Kidney (tissue), 14 donors: ENCODE measurements around the gene ARMC12. TPM values are rescaled to one million over a fixed set of nuclear protein-coding genes. Genes with fewer than 3 reads are reported as not detected.
A peak's percentile ranks its signal among the peaks of the same experiment; 100 is the strongest.

Source experiments
- DNase-seq, 5 donors: peaks; one replicate each; pipeline ENCODE4 v3.0.0-alpha.2; 2013 to 2020
- FAIRE-seq: peaks from 2 replicates; lab custom pipeline; 2012; peaks lifted over from hg19 to GRCh38; lab: Jason Lieb, UNC
- H3K27ac ChIP-seq, 2 donors: one replicate each; pipeline ENCODE4 v1.7.0; 2013; ENCODE audit warnings: low read depth in 2 of 2, low read length in 2 of 2, inconsistent platforms in 1 of 2
- H3K27me3 ChIP-seq: one replicate; pipeline ENCODE4 v1.7.1; 2013; ENCODE audit warnings: low read length, inconsistent platforms; ENCODE audit not compliant: control insufficient read depth, insufficient read depth
- H3K36me3 ChIP-seq, 3 donors: one replicate each; pipeline versions ENCODE4 v1.7.0 to v1.7.1; 2013; ENCODE audit warnings: low read length in 3 of 3, control low read depth in 1 of 3, inconsistent platforms in 1 of 3; ENCODE audit not compliant: insufficient read depth in 3 of 3, control insufficient read depth in 2 of 3
- H3K4me1 ChIP-seq, 3 donors: one replicate each; pipeline versions ENCODE4 v1.7.0 to v1.7.1; 2013; ENCODE audit warnings: low read length in 3 of 3, inconsistent platforms in 1 of 3, low read depth in 1 of 3; ENCODE audit not compliant: control insufficient read depth in 2 of 3, insufficient read depth in 2 of 3
- H3K4me3 ChIP-seq, 3 donors: one replicate each; pipeline versions ENCODE4 v1.7.0 to v1.8.1; 2013; ENCODE audit warnings: low read length in 3 of 3, control low read depth in 1 of 3, inconsistent platforms in 1 of 3
- H3K9ac ChIP-seq, 3 donors: one replicate each; pipeline versions ENCODE4 v1.7.0 to v1.7.1; 2013; ENCODE audit warnings: low read length in 3 of 3, control low read depth in 1 of 3, inconsistent platforms in 1 of 3
- H3K9me3 ChIP-seq, 3 donors: one replicate each; pipeline versions ENCODE4 v1.7.0 to v1.7.1; 2013; ENCODE audit warnings: low read length in 3 of 3, control low read depth in 1 of 3, inconsistent platforms in 1 of 3; ENCODE audit not compliant: control insufficient read depth in 2 of 3, insufficient read depth in 1 of 3
- CTCF ChIP-seq: IDR thresholded peaks from 3 replicates; pipeline ENCODE4 v1.5.1; 2012; ENCODE audit warnings: mild to moderate bottlenecking, moderate library complexity, borderline replicate concordance; ENCODE audit not compliant: insufficient read depth; ENCODE audit errors: extremely low read depth
- intact Hi-C: fragments of 100-400 bp; cut with DNase I; formaldehyde crosslinking; loops from one replicate; pipeline ENCODE4 v1.11.1; 2022
- polyA plus RNA-seq: library from polyadenylated mRNA; stranded (reverse); fragments of 350-450 nt; fragmentation: Illumina TruSeq; extraction: RNeasy Lipid Tissue Mini Kit (QIAGEN cat#74804); gene quantifications from one replicate; pipeline ENCODE4 v1.2.3, GENCODE V29; 2014; ENCODE audit warnings: low read depth, low replicate concordance; ENCODE audit not compliant: insufficient read depth
- total RNA-seq: library from RNA; stranded (reverse); fragmentation: NEBNext Ultra II Directional; extraction: Animal tissue kit (Norgen Biotek cat#: 25700); gene quantifications from one replicate; pipeline ENCODE4 v1.2.1, GENCODE V29; 2021
- donor health status: control.
- donor health status: control.
- donor health status: control.
- donor health status: control.
- donor health status: control.
- donor health status: DM: yes; HTN: yes; CAD: no.
- donor health status: Normal renal cell carcinoma (clear cell type).

Gene ARMC12
- total and polyA plus RNA-seq, 2 donors from 2014 or later: 0.47 to 0.69 TPM

- no peaks in the 10 kb centered on the region for H3K9me3 ChIP-seq
- no peaks in the 10 kb centered on the region for H3K27me3 ChIP-seq
- no peak for TF ChIP-seq CTCF
- peak overlapping the region; percentile 48 for H3K27ac ChIP-seq
- FAIRE-seq (no peak), DNase-seq (peak; percentile 82 to 92 (median 86))
- H3K4me3 ChIP-seq: peak overlapping the region; percentile 7 to 41 (median 26)
- intact Hi-C loops: no loop called here
- H3K36me3 ChIP-seq: no peaks in the 10 kb centered on the region
- H3K4me1 ChIP-seq: peaks cover 4 to 34% (median 19%) of the 10 kb centered on the region in 3 donors
- H3K9ac ChIP-seq: peak overlapping the region in 1 of 3 donors; percentile 41
Observed at GRCh38 chr6:35719830-35720733, 16.8 kb upstream of the ARMC12 start.

GRCh38 chr6:35722121-35722761, 14.6 kb upstream of the ARMC12 start:
- Histone ChIP-seq H3K36me3 (no peaks in the 10 kb centered on the region), H3K9me3 (no peaks in the 10 kb centered on the region), H3K27me3 (no peaks in the 10 kb centered on the region), H3K27ac (peak overlapping the region; percentile 49 to 53), H3K4me1 (peaks cover 4 to 51% (median 32%) of the 10 kb centered on the region in 3 donors), H3K4me3 (no peak overlapping the region), H3K9ac (no peak overlapping the region)
- FAIRE-seq (no peak), DNase-seq (peak in 1 of 5 donors; percentile 92)
- TF ChIP-seq CTCF: no peak
- intact Hi-C loops: no loop called here

- intact Hi-C loops: no loop called here
- Histone ChIP-seq H3K9me3 (no peaks in the 10 kb centered on the region), H3K27ac (no peak overlapping the region), H3K27me3 (no peaks in the 10 kb centered on the region), H3K36me3 (no peaks in the 10 kb centered on the region), H3K4me3 (no peak overlapping the region), H3K9ac (peak overlapping the region in 1 of 3 donors; percentile 35), H3K4me1 (peaks cover under 1 to 58% (median 34%) of the 10 kb centered on the region in 3 donors)
- no peak for DNase-seq
- FAIRE-seq: no peak
- TF ChIP-seq CTCF: no peak
Observed at GRCh38 chr6:35723587-35723986, 13.2 kb upstream of the ARMC12 start.
